GM18502 (cell line): ENCODE data around the gene VCL.
"Not testable (repeated sequence)": the region's sequence is repeated elsewhere in the genome, so short reads cannot be mapped to it uniquely, and the experiment has no call there.

Source experiments
- ATAC-seq: cut with Tn5 transposase; IDR thresholded peaks from one replicate; pipeline ENCODE4 v1.9.1; 2021; ENCODE audit warnings: mild to moderate bottlenecking; ENCODE audit not compliant: unreplicated experiment, poor library complexity

VCL gene

DNA sequence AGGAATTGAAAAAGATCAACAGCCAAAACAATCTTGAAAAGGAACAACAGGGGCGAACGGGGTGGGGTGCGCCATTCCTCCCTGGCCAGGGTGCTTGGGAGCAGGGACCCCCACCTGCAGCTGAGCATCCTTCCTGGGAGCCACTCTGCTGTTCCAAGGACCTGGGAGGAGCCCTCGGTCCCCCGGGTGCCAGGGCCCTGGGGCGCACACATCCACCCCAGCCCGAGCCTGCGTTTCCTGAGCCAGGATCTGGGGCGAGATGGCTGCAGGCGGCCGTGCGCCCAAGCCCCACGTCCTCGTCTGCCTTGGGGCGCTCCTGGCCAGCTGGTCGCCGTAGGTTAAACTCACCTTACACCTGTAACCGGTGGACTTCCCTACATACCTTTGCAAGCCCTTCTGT is 142.1 kb downstream of the VCL start:
- ATAC-seq, result no peak

DNA sequence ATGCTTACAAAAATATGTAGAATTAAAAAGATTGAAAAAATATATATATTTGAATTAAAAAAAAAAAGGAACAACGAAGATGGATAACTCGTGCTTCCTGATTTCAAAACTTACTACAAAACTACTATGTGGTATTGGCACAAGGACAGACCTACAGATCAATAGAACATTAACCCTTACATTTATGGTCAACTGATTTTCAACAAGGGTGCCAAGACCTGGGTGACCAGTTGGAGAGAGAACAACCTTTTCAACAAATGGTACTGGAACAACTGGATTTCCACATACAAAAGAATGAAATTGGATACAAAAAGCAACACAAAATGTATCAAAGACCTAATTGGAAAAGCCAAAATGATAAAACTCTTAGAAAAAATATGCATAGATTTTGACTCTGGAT is 142.6 kb downstream of the VCL start:
- no peak for ATAC-seq

DNA sequence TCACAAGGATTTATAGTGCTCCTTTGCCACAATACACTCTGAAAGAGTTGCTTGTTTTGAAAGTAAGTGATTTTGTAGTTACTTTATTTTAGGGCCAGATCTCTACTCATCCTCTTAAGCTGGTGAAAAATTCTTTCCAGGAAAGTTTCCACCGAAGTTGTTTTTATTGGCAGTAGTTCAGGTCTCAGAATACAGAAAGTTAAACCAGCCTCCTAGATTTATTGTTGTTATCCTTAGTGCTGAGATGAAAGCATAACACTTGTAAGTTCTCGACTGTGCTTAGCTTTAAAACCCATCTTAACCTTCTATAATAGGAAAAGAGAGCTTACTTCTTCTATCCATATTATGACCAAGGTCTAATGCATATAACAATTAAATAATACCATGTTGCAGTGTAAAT is 147.2 kb downstream of the VCL start:
- no peak for ATAC-seq

DNA sequence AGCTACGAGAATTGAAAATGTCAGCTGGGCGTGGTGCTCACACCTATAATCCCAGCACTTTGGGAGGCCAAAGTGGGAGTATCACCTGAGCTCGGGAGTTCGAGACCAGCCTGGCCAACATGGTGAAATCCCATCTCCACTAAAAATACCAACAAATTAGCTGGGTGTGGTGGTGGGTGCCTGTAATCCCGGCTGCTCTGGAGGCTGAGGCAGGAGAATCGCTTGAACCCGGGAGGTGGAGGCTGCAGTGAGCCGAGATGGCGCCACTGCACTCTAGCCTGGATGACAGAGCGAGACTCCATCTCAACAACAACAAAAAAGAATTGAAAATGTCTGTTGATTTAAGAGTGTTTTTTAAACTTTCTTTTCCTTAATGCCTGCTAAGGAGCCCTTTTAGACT is 149.1 kb downstream of the VCL start:
- ATAC-seq, result not testable (repeated sequence)

DNA sequence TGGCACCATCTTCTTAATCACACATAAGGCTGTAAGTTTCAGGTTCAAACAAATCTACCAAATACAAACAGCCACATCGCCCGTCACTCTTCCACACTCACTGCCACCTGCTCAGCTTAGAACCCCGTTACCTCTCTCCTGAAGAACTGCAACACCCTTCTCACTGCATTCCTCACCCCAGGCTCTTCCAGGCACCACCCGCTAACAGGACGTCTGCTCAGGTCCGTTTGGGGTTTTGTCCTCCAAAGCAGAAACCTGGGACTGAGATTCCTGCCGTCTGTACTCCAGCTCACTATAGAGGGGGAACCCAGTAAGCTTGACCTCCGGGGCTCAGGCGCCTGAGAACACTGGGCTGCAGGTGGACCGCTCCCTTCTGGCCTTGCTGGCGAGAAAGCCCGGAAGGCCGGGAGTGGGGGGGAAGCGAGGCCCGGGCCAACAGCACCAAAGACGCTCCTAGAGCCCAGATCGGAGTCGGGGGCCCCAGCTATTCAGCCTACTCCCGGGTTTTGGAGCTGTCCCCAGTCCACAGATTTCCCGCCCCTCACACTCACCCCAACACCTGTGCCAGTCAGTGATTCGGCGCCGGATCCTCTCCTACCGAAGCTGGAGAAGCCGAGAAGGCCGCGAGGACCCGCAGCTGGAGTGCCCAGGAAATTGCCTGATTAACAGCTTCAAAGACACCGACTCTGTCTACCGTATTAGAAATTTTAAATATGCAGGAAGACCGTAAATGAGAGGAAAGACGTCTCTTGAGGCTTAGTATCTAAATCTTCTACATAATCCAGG is 152.5 kb downstream of the VCL start, which contains the start of gene AP3M1:
Gene AP3M1 (minus strand): TSS at position 625 of the 786 bp plus-strand sequence. CDS start 12,449 bp downstream, outside the sequence.
- peak; percentile 44 for ATAC-seq

DNA sequence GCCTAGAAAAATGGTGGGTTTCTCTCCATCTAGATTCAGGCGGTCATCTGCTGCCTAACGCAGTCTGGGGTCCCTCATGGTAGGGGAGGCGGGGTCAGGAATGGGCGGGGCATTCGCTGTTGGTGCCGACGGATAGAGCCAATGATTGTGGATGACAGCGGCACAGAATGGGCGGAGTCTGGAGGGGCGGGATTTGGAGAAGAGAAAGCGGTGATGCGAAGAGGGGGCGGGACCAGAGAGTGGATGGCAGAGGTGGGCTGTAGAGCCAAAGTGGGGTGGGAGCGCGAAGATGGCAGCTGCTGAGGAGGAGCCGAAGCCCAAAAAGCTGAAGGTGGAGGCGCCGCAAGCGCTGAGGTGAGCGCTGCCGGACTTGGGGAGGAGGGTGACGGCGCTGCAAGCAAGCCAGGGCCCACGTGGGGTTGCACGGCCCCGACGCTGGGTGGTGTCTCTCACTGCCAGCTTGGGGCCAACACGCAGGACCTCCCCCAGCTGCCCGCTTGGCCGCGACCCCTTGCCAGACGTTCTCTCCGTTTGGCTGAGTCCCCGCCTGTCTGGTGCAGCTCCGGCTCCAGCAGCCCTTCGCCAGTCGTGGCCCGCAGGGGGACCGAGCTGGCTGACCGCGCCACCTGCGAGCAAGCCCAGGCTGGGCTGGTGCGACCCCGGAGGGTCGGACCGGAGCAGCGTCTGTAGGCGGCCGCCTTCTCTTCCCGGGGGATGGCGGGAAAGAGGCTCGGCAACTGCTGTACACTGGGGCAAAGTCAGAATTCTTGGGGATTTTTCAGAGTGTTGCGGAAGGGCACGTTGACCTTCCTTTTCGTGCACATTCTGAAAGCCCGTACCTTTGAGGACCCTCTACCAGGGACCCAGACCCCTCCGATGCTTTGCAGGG is 153.3 kb downstream of the VCL start, which contains the start of gene ADK:
Gene ADK (plus strand): TSS at position 232 of the 889 bp plus-strand sequence. CDS start 58 bp downstream, at position 290.
- peak; percentile 86 for ATAC-seq

DNA sequence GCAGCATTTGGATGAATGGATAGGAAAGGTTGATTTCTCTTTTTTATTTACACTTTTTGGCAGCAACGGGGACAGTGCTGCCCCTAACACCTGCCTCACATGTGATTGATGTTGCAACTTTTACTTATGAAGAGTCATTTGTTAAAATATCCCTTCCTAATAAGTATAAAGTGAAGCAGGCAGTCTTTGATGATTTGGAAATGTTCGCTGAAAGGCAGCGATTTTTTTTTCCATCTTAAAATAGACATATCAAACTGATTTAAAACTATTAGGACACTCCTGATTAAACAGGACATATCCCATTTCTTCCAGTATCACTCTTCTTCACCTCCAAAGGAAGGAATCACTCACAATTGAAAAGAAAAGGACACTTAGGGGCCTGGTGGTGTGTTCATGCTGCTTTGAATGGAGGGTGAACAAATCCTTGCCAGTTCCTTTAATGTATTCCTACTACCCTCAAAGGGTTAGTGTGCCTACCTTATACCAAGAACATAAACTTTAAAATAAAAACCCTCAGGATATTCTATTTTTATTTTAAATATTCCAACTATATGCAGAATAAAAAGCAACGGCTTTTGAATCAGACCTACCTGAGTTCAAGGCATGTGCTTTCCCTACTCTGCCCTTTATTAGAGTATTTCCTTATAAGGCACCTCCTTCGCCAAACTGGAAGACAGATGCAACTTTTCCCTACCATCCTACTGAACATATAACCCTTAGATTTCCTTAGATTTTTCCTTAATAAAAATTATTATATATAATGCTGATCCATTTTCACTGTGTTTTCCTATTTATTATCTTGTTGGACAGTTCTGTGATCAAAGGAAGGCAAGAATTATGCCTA is 154.2 kb downstream of the VCL start:
- ATAC-seq, result no peak

DNA sequence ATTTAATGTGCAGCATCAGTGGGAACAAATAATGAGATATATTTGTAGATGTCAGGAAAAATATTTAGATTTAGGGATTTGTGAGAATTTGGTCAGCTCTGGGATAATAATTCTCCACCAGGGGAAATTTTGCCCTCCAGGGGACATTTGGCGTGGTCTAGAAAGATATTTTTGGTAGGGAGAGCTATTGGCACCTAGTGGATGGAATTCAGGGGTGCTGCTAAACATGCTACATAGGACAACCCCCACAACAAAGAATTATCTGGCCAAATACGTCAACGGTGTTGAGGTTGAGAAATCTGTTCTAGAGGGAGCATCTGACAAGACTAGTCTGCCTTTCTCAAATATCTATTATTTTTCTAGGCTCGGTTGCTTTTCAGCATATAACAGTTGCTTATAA is 155.2 kb downstream of the VCL start:
- ATAC-seq, result no peak

DNA sequence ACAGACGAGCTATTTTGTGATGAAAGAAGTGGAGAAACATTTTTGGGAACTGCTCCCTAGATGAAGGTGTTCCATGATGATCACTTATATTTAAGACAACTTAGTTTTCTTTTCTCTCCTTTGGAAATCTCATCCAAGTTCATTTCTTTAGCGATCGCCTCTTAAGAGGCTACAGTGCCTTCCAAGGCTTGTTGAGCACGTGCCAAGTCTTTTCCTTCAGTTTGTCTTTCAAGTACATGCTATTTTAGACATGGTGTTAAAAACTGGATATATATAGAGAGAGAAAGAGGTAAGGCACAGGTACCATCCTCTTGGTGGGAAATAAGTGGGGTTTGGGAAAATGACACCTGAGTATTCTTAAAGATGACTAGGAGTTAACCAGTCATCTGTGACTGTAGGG is 155.8 kb downstream of the VCL start:
- ATAC-seq, result no peak

DNA sequence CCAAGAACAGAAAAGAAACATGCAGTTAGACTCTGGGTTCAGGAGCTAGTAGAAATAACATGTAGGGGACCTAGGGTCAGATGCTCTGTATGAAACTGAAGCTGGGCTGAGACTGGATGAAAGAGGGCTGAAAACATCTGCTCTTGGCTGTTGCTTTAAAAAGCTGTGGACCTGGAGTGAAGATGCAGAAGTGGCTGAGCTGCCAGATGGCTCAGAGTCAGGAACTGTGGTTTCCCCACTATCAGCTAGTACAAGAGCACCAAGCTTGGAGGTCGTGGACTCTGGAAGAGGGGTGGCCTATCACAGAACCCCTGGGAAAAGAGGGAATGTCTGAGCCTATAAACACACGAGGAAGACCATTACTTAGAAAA is 159.0 kb downstream of the VCL start:
- ATAC-seq, result no peak

DNA sequence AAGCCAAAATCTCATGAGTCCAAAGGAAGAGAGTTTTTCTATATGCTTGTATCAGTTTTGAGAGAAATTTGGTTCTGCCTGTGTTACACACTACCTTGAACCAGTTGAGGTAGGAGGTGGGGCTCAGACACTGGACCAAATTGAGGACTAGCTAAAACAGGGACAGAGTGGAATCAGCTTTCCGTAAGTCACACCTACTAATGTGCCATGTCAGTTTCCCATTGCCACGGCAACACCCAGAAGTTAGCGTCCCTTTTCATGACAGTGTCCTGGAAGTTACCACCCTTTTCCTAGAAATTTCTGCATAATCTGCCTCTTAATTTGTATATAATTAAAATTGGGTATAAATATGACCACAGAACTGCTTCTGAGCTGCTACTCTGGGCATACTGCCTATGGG is 162.1 kb downstream of the VCL start:
- ATAC-seq, result no peak

DNA sequence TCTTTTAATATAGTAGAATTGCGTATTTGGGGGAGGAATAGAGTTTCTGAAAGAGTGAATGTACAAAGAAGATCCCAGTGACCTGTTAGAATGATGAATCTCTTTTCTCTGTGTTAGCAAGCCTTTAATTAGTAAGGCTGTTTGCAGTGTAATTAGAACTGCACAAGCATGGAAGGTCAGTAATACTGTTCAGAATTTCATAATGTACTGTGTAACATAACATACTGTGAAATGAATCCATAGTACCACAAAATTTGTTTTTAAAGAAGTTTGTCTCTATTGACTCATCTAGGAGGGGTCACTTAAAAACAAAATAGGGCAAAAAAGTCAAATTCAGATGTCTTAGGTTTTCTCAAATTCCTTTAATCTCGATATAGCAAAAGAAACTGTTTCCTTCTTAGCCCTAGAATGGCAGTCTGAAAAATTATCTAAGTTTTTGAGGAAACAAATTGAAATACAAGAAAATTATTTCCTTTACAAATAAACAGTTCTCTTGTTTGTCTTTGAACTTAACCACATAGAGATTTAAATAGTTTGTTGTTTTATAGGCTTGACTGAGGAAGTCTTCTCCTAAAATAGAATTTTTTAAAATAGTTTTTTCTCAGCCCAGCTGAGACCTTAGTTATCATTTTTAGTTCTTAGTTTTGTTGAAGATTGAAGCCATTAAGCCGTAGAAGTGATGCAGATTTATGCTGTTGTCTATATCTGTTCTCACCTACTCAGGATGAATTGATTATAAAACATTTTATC is 165.6 kb downstream of the VCL start:
- ATAC-seq, result no peak

DNA sequence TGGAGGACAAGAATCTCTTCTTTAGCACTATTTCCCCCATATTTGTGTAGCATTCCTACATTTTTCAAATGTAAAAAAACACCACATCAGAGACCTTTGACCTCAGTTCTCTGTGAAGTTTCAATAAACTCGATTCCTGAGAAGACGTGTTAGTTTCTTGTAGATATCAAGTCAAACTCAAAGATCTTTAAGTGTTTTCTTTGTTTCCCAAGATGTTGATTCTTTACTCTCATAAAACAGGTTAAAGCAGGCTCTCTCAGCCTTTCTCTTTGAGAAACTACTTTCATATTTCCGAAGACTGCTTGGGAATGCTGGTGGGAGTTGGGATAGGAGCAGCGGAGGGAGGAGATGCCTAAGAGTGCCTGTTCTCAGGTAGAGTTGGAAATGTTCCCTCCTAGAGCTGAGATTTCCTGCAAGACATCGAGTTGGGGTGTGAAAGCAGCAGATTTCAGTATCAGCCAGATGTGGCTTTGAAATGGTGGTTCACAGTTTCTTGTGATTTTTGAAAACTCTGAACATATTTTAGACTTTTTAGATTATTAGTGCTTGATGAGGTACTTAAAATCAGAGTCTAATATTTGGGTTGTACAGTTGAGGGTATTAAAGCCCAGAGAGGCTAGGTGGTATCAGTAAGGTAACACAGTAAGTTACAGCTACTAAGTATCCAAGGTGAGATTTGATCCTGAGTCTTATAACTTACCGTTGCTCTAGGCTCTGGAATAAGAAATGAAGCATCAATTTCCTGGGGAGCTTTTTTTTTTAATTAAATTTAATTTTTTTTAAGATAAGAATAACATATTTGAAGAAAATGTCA is 167.0 kb downstream of the VCL start:
- no peak for ATAC-seq

DNA sequence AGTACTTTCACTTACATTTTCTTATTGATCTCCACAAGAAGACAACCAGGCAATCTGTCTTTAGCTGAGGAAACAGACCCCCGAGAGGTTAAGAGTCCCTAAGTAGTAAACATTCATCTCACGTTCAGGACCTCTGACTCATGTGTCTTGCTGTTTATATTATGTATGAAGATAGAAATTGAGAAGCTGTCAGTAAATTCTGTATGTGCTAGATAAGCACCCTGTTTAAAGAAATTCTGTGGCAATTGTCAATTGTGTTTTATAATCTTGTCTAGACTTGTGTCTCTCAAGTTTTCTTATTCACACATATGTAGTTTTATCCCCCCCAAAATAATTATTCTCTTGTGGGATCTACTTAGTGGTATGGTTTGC is 167.6 kb downstream of the VCL start:
- no peak for ATAC-seq

DNA sequence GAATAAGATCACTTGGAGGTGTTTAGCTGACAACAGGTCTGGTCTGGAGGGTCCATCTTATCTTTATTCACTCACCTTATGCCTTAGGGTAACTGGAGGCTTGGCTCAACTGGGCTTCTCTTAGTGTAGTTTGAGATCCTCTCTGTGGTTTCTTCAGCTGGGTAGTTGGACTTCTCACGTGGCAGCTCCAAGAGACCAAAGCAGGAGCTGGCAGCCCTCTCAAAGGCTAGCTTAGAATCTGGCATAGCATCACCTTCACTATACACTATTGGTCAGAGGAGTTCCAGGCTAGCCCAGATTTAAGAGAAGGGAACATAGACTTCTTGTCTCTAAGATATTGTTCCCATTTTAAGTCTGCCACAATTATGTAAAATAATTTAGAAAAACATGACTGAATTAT is 169.5 kb downstream of the VCL start:
- no peak for ATAC-seq
